ENCODE data around the gene TOGARAM2. TPM values are rescaled to one million over a fixed set of nuclear protein-coding genes. Genes with fewer than 3 reads are reported as not detected.

TOGARAM2 gene
- total RNA-seq, 6 experiments from 2014 or later = not detected

DNA sequence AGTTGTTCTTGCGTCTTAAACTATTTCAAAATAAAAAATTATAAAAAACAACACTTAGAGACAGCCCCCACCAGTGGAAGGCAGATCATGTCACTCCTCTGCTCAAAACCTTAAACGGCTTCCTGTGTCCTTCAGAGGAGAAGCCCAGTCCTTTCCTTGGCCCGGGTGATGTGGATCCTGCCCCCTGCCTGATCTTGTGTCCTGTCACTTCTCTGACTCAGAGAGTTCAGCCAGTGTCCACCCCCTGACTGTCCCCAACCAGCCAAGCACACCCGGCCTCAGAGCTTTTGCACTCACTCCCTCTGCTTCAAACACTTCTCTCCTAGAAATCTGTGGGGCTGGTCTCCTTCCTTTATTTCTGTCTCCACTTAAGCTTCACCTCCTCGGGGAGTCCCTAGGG, 35.4 kb downstream of the TOGARAM2 start:
- Mint-ChIP-seq H3K4me1 (ENCODE audit: low read depth) (peaks cover 23% of the 10 kb centered on the region), H3K4me3 (no peak overlapping the region), H3K36me3 (ENCODE audit: low read depth) (no peaks in the 10 kb centered on the region), H3K27ac (no peak overlapping the region), H3K27me3 (ENCODE audit: insufficient read depth) (peaks cover 36% of the 10 kb centered on the region), H3K9me3 (no peaks in the 10 kb centered on the region)
- TF ChIP-seq, protein P1, sequence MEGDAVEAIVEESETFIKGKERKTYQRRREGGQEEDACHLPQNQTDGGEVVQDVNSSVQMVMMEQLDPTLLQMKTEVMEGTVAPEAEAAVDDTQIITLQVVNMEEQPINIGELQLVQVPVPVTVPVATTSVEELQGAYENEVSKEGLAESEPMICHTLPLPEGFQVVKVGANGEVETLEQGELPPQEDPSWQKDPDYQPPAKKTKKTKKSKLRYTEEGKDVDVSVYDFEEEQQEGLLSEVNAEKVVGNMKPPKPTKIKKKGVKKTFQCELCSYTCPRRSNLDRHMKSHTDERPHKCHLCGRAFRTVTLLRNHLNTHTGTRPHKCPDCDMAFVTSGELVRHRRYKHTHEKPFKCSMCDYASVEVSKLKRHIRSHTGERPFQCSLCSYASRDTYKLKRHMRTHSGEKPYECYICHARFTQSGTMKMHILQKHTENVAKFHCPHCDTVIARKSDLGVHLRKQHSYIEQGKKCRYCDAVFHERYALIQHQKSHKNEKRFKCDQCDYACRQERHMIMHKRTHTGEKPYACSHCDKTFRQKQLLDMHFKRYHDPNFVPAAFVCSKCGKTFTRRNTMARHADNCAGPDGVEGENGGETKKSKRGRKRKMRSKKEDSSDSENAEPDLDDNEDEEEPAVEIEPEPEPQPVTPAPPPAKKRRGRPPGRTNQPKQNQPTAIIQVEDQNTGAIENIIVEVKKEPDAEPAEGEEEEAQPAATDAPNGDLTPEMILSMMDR (IDR thresholded peaks at IDR 0.05) = no peak
- DNase-seq = no peak

DNA sequence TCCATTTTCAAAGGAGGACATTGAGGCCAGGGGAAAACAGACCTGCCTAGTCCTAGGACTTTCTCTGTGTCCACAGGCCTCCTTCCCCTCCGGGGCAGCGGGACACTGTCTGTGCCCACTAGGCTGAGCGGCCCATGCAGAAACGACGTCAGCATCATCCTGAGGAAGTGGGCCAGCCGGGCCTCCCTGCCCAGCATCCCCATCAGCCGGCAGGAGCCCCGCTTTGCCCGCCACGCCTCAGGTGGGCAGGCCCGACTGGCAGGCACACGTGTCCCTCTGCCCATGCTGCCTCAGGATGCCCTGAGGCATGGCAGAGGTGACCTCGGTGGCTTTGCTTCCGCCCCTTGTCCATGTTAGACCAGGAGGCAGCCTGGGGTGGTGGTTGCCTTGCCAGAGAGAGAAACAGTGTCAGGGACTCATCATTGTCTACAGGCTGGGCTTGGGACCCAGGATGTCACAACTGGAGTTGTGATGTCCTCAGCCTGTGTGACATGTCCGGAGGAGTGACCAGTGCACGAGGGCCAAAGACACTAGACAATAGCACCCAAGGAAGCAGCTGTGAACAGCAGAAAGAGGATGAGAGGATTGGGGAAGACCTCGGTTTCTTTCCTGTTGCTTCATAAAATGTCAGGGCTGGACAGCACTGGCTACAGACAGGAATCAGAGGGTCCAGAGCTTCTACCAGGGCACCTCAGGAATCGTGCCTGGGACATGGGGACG, 36.8 kb downstream of the TOGARAM2 start:
- Mint-ChIP-seq H3K27me3 (ENCODE audit: insufficient read depth) (peaks cover 32% of the 10 kb centered on the region), H3K9me3 (no peaks in the 10 kb centered on the region), H3K36me3 (ENCODE audit: low read depth) (no peaks in the 10 kb centered on the region), H3K4me1 (ENCODE audit: low read depth) (peaks cover 21% of the 10 kb centered on the region), H3K27ac (no peak overlapping the region), H3K4me3 (no peak overlapping the region)
- DNase-seq = no peak
- TF ChIP-seq, protein P1 (IDR thresholded peaks at IDR 0.05) = no peak

DNA sequence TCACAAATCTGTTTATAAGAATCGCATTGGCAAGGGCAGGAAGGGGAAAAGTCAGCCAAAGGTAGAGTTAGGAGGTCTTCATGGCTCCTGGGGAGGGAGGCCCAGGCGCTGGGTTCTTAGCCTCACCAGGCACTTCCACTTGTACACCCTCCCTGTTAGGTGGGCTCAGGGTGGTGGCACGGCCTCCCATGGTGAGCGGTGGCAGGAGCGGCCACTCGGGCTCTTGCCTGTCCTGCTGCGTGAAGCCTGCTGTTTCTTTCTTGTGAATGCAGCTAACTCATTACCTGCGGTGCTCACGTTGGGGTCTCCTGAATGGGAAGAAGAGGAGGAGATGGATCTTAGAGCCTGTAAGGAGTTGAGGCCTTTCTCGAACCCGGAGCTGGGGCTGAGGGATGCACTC, 40.8 kb downstream of the TOGARAM2 start:
- H3K36me3 Mint-ChIP-seq (ENCODE audit: low read depth) = no peaks in the 10 kb centered on the region
- H3K27me3 Mint-ChIP-seq (ENCODE audit: insufficient read depth) = peaks cover 13% of the 10 kb centered on the region
- no peaks in the 10 kb centered on the region for H3K4me1 Mint-ChIP-seq (ENCODE audit: low read depth)
- H3K9me3 Mint-ChIP-seq = no peaks in the 10 kb centered on the region
- H3K27ac Mint-ChIP-seq = no peak overlapping the region
- TF ChIP-seq, protein P1 (IDR thresholded peaks at IDR 0.05) = no peak
- H3K4me3 Mint-ChIP-seq = no peak overlapping the region
- no peak for DNase-seq

DNA sequence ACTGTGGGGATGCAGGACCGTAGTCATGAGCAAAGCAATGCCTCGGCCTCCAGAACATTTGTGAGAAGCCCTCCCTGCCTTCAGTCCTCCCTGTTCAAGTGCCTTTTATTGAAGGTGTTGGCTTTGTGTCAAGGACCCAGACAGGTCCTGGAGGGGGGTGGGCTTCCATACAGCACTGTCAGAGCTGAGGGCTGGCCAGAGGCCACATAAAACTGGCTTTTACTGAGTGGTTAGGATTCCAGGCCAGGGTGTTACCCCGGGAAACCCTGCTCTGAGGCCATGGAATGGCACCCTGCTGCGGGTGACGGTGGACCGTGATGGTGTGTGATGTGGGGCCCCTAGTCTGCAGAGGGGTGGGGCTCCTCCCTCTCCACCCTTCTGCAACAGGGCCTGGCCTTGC, 41.6 kb downstream of the TOGARAM2 start:
- H3K27ac Mint-ChIP-seq = no peak overlapping the region
- no peaks in the 10 kb centered on the region for H3K4me1 Mint-ChIP-seq (ENCODE audit: low read depth)
- TF ChIP-seq, protein P1 (IDR thresholded peaks at IDR 0.05) = no peak
- H3K27me3 Mint-ChIP-seq (ENCODE audit: insufficient read depth) = peaks cover 14% of the 10 kb centered on the region
- DNase-seq = no peak
- no peak overlapping the region for H3K4me3 Mint-ChIP-seq
- H3K36me3 Mint-ChIP-seq (ENCODE audit: low read depth) = no peaks in the 10 kb centered on the region
- H3K9me3 Mint-ChIP-seq = no peaks in the 10 kb centered on the region

DNA sequence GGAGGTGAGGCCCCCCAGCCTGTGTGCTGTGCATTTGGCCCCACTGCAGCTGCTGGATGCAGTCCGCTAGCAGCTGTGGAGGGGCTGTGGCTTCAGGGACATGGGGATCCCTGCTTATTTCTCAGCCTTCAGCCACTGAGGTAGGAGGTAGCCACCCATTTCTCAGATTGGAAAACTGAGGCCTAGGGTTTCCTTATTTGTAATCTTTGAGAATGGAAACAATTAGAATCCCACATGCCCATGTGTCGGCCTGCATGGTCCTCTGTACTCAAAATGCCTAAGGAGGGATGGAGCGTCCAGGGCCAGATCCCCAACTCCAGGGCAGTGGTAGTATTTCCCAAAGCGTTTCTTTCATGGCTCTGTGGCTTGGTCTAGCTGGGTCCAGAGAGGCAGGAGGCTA, 42.1 kb downstream of the TOGARAM2 start:
- H3K4me3 Mint-ChIP-seq = no peak overlapping the region
- H3K9me3 Mint-ChIP-seq = no peaks in the 10 kb centered on the region
- H3K36me3 Mint-ChIP-seq (ENCODE audit: low read depth) = no peaks in the 10 kb centered on the region
- H3K4me1 Mint-ChIP-seq (ENCODE audit: low read depth) = no peaks in the 10 kb centered on the region
- no peak for DNase-seq
- no peak overlapping the region for H3K27ac Mint-ChIP-seq
- TF ChIP-seq, protein P1 (IDR thresholded peaks at IDR 0.05) = no peak
- peaks cover 12% of the 10 kb centered on the region for H3K27me3 Mint-ChIP-seq (ENCODE audit: insufficient read depth)

All from HFFc6 (cell line).